ENCODE data around the gene UBAP1.

DNA sequence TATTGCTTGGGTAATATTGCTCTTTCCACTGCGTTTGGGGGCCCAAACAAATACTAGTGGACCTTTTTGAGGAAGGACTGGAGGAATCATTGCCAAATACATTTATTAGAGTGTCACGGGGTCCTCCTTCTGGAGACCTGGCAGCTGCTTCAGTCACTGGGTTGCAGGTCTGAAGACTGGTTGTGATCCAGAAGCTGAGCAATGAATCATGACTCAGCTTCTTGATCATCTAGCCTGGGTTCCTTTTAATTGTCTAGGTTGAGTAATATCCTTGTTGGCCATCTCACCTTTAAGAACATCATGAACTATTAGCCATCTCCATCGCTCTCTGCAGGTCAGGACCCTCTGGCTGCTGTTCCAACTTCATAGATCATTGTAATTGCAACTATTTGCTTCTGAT is 15.4 kb upstream of the UBAP1 start:
- no peak for TF ChIP-seq POLR2A (IDR thresholded peaks at IDR 0.05; ENCODE audit: low read depth, low read length)
- no peak for TF ChIP-seq POLR2AphosphoS5 (IDR thresholded peaks at IDR 0.05; ENCODE audit: low read depth, low read length)
- TF ChIP-seq TAF1 (IDR thresholded peaks at IDR 0.05; ENCODE audit: borderline replicate concordance, low read depth, low read length), result no peak
